Osteoblast (primary cell): ENCODE results near the gene DNAJB2. TPM values are rescaled to one million over a fixed set of nuclear protein-coding genes. Genes with fewer than 3 reads are reported as not detected.

Experiments used
- DNase-seq: peaks from one replicate; pipeline ENCODE4 v3.0.0; 2011; ENCODE audit warnings: low spot score, mixed read lengths; ENCODE audit not compliant: insufficient read length; ENCODE audit errors: missing footprints
- H2AFZ ChIP-seq: 2 replicates; pipeline ENCODE4 v1.6.0; 2011; ENCODE audit warnings: mild to moderate bottlenecking, low read length
- H3K27ac ChIP-seq: 2 replicates; pipeline ENCODE4 v1.5.1; 2011; ENCODE audit warnings: mild to moderate bottlenecking, low read depth, low read length, moderate library complexity
- H3K27me3 ChIP-seq: 2 replicates; pipeline ENCODE4 v1.6.0; 2012; ENCODE audit warnings: mild to moderate bottlenecking, control low read depth, inconsistent platforms, low read length, moderate library complexity; ENCODE audit not compliant: insufficient read depth
- H3K36me3 ChIP-seq: 2 replicates; pipeline ENCODE4 v1.5.1; 2011; ENCODE audit warnings: mild to moderate bottlenecking, low read length, control low read depth, moderate library complexity; ENCODE audit not compliant: insufficient read depth
- H3K4me1 ChIP-seq: 2 replicates; pipeline ENCODE4 v1.5.1; 2011; ENCODE audit warnings: mild to moderate bottlenecking, low read length, control low read depth, moderate library complexity; ENCODE audit not compliant: insufficient read depth
- H3K4me2 ChIP-seq: 2 replicates; pipeline ENCODE4 v1.6.0; 2011; ENCODE audit warnings: mild to moderate bottlenecking, low read length; ENCODE audit not compliant: insufficient read depth
- H3K4me3 ChIP-seq: fragments of 200-600 bp; sonication (generic); 3 replicates; pipeline ENCODE4 v1.5.1; 2012; ENCODE audit warnings: mild to moderate bottlenecking, low read length, inconsistent platforms; ENCODE audit not compliant: insufficient read depth
- H3K79me2 ChIP-seq: 2 replicates; pipeline ENCODE4 v1.6.0; 2012; ENCODE audit warnings: mild to moderate bottlenecking, low read length, control low read depth, inconsistent platforms; ENCODE audit not compliant: insufficient read depth
- H3K9me3 ChIP-seq: 2 replicates; pipeline ENCODE4 v1.5.1; 2011; ENCODE audit warnings: low read depth, low read length, control low read depth
- H4K20me1 ChIP-seq: 2 replicates; pipeline ENCODE4 v1.6.0; 2012; ENCODE audit warnings: mild to moderate bottlenecking, low read length, control low read depth; ENCODE audit not compliant: insufficient read depth
- total RNA-seq: library from RNA; depleted of rRNA; stranded (reverse); fragments of >200 nt; gene quantifications from 2 replicates; pipeline ENCODE4 v1.2.3, GENCODE V29; 2012
- TF ChIP-seq, protein P1 (sequence below): IDR thresholded peaks from 2 replicates; pipeline ENCODE4 v1.5.1; 2011; ENCODE audit warnings: mild to moderate bottlenecking, low read depth, low read length, moderate library complexity; ENCODE audit errors: extremely low read depth

Gene DNAJB2
- total RNA-seq, 1 donor, result 41.3 TPM

DNA sequence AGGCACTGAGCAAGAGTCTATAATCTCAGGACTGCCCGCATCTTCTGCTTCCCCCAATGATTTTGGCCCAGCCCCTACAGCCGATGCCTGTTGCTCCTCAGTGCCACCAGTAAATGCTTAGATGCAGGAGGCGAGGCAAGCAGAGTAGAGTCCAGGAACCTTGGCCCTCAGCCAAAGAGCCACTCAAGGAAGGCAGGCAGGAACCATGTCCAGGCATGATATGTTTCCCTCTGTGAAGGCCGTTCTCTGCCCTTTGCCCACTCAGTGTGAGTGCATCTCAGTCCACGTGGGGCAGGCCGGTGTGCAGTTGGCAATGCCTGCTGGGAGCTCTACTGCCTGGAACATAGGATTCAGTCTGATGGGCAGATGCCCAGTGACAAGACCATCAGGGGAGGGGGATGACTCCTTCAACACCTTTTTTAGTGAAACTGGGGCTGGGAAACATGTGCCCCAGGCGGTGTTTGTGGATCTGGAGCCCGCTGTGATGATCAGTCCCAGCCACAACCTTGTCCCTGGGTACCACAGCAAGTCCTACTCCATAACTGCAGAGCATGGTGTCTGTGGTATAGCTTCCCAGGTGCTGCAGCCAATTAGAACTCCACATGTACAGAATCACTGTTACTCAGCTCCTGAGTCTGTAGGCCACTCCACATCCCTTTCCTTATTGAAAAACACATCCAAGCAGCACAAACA is 9.7 kb upstream of the DNAJB2 start:
- Histone ChIP-seq H3K27ac (no peak overlapping the region), H3K4me3 (no peak overlapping the region), H3K36me3 (no peaks in the 10 kb centered on the region), H4K20me1 (no peaks in the 10 kb centered on the region), H3K9me3 (no peaks in the 10 kb centered on the region), H2AFZ (no peak overlapping the region), H3K4me1 (peaks cover 11% of the 10 kb centered on the region), H3K27me3 (no peaks in the 10 kb centered on the region), H3K4me2 (no peak overlapping the region), H3K79me2 (no peaks in the 10 kb centered on the region)
- TF ChIP-seq, protein P1, sequence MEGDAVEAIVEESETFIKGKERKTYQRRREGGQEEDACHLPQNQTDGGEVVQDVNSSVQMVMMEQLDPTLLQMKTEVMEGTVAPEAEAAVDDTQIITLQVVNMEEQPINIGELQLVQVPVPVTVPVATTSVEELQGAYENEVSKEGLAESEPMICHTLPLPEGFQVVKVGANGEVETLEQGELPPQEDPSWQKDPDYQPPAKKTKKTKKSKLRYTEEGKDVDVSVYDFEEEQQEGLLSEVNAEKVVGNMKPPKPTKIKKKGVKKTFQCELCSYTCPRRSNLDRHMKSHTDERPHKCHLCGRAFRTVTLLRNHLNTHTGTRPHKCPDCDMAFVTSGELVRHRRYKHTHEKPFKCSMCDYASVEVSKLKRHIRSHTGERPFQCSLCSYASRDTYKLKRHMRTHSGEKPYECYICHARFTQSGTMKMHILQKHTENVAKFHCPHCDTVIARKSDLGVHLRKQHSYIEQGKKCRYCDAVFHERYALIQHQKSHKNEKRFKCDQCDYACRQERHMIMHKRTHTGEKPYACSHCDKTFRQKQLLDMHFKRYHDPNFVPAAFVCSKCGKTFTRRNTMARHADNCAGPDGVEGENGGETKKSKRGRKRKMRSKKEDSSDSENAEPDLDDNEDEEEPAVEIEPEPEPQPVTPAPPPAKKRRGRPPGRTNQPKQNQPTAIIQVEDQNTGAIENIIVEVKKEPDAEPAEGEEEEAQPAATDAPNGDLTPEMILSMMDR, result no peak
- no peak for DNase-seq

DNA sequence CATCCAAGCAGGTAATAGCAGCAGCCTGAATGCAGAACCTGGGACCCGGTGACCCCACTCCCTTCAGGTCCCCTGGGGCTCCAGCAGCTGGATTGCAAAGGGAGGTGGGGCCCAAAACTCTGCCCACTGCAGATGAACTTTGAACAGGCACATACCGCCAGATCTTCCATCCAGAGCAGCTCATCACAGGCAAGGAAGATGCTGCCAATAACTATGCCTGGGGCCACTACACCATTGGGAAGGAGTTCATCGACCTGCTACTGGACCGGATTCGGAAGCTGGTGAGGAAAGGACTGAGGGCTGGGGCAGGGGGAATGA is 9.2 kb upstream of the DNAJB2 start:
- no peak for DNase-seq
- no peak overlapping the region for H3K4me3 ChIP-seq
- no peaks in the 10 kb centered on the region for H4K20me1 ChIP-seq
- H3K4me2 ChIP-seq, result no peak overlapping the region
- peaks cover 16% of the 10 kb centered on the region for H3K4me1 ChIP-seq
- H3K27me3 ChIP-seq, result no peaks in the 10 kb centered on the region
- no peak overlapping the region for H3K27ac ChIP-seq
- H3K79me2 ChIP-seq, result no peaks in the 10 kb centered on the region
- H3K9me3 ChIP-seq, result no peaks in the 10 kb centered on the region
- no peaks in the 10 kb centered on the region for H3K36me3 ChIP-seq
- TF ChIP-seq, protein P1, result no peak
- H2AFZ ChIP-seq, result no peak overlapping the region

DNA sequence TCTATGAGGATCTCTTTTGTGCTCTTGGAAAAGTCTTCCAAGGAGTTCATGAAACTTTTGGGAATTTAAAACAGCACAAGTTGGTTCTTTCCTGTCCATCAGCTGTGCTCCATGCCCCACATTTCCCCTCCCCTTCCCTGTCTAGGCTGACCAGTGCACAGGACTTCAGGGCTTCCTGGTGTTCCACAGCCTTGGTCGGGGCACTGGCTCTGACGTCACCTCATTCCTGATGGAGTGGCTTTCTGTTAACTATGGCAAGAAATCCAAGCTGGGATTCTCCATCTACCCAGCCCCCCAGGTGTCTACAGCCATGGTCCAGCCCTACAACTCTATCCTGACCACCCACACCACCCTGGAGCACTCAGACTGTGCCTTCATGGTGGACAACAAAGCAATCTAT is 8.1 kb upstream of the DNAJB2 start:
- Histone ChIP-seq H3K4me3 (no peak overlapping the region), H3K9me3 (no peaks in the 10 kb centered on the region), H3K27me3 (no peaks in the 10 kb centered on the region), H3K27ac (no peak overlapping the region), H2AFZ (no peak overlapping the region), H3K36me3 (no peaks in the 10 kb centered on the region), H3K4me1 (peaks cover 17% of the 10 kb centered on the region), H3K79me2 (no peaks in the 10 kb centered on the region), H3K4me2 (no peak overlapping the region), H4K20me1 (no peaks in the 10 kb centered on the region)
- TF ChIP-seq, protein P1, result no peak
- no peak for DNase-seq

DNA sequence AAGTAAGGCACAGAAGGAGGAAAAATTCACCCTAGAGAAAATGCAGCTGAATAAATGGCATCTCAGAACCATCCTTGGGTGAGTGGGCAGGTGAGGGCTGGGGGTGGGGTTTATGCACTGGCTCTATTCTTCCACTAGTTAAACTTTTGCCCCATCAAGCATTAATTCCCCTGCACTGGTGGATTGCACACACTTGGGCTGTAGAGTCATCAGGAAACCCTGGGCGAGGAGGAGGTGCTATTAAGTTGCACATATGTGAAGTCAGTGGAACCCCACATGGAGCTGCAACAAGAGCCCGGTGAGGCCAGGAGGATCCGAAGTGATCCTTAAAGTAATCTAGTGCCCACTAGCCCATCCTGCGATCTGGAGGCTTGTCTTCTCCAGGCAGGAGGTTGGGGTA is 6.8 kb upstream of the DNAJB2 start:
- H3K4me1 ChIP-seq, result peaks cover 17% of the 10 kb centered on the region
- H3K79me2 ChIP-seq, result no peaks in the 10 kb centered on the region

More for the DNA sequence above, 6.8 kb upstream of the DNAJB2 start:
- Histone ChIP-seq H3K36me3 (no peaks in the 10 kb centered on the region), H3K27me3 (no peaks in the 10 kb centered on the region), H3K4me3 (no peak overlapping the region), H2AFZ (no peak overlapping the region), H3K27ac (no peak overlapping the region), H3K4me2 (no peak overlapping the region), H3K9me3 (no peaks in the 10 kb centered on the region), H4K20me1 (no peaks in the 10 kb centered on the region)
- no peak for DNase-seq
- TF ChIP-seq, protein P1, result no peak
